ENCODE results near the gene TTC9C.
"Not testable (repeated sequence)": the region's sequence is repeated elsewhere in the genome, so short reads cannot be mapped to it uniquely, and the experiment has no call there.

TTC9C gene

GRCh38 chr11:62752994-62753735 lies 24.9 kb downstream of the TTC9C start:
- DNase-seq = no peak

GRCh38 chr11:62753736-62754603 lies 25.7 kb downstream of the TTC9C start, which contains the start of gene ZBTB3:
Gene ZBTB3 (minus strand): TSS chr11:62754160. CDS start chr11:62753664, 496 bp downstream.
- peak; percentile 99 for DNase-seq

GRCh38 chr11:62755086-62755615 lies 26.9 kb downstream of the TTC9C start:
- no peak for DNase-seq

GRCh38 chr11:62757846-62758788 lies 29.8 kb downstream of the TTC9C start:
- DNase-seq = no peak

GRCh38 chr11:62760867-62761227 lies 32.6 kb downstream of the TTC9C start:
- DNase-seq = not testable (repeated sequence)

GRCh38 chr11:62770778-62771143 lies 42.5 kb downstream of the TTC9C start:
- DNase-seq = no peak

GRCh38 chr11:62771144-62772021 lies 43.1 kb downstream of the TTC9C start, which contains the start of gene TAF6L:
Gene TAF6L (plus strand): TSS chr11:62771396. CDS start chr11:62775784, 4,388 bp downstream.
- peak; percentile 97 for DNase-seq

GRCh38 chr11:62774407-62774806 lies 46.1 kb downstream of the TTC9C start:
- DNase-seq = no peak

GRCh38 chr11:62775646-62776045 lies 47.4 kb downstream of the TTC9C start:
- no peak for DNase-seq

- no peak for DNase-seq
Observed at GRCh38 chr11:62777389-62777788, 49.1 kb downstream of the TTC9C start.

GRCh38 chr11:62778441-62778840 lies 50.2 kb downstream of the TTC9C start:
- no peak for DNase-seq

GRCh38 chr11:62782753-62783152 lies 54.5 kb downstream of the TTC9C start:
- DNase-seq = no peak

- DNase-seq = peak; percentile 86
Observed at GRCh38 chr11:62786318-62787004, 58.2 kb downstream of the TTC9C start.

GRCh38 chr11:62787005-62787759 lies 58.9 kb downstream of the TTC9C start, which contains the start of gene TMEM179B:
Gene TMEM179B (plus strand): TSS chr11:62787402. CDS start chr11:62787432, 30 bp downstream.
- DNase-seq = peak; percentile 98

Data from fibroblast of skin of scalp (primary cell).